HG03469 (cell line): ENCODE measurements around the gene EYA2.

Experiments
- ATAC-seq: cut with Tn5 transposase; IDR thresholded peaks from one replicate; pipeline ENCODE4 v1.9.1; 2021; ENCODE audit warnings: mild to moderate bottlenecking, moderate library complexity, moderate number of reproducible peaks; ENCODE audit not compliant: unreplicated experiment

The EYA2 gene

GRCh38 chr20:47127999-47128398 is 233.4 kb downstream of the EYA2 start:
- no peak for ATAC-seq

GRCh38 chr20:47129306-47129705 is 234.7 kb downstream of the EYA2 start:
- no peak for ATAC-seq

DNA sequence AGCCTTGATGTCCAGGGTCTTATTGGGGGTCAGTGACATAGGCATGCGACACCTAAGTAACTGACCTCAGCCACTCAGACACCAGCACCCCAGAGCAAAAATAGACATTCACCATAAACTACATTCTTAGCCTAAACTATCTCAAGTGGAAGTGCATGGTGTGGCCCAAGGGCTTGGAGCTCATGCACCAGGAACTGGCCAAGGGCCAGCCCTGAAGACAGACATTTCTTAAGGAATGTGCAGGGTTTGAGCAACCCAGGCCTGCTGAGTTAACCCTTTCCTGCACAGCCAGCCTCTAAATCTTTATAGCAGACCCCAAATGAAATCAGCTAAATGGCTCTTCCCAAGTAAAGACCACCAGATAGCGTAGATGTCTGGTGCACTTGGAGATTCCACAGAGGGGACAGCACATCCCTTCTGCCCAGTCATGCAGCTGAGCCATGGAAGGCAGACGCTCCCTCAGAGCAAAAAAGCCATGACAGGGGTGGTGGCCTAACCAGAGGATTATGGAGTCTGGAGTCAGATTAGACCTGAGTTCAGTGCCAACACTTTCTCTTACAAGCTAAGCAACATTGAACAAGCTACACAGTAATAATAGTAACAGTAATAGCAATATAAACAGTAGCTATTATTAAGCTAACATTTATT is 239.3 kb downstream of the EYA2 start:
- no peak for ATAC-seq

DNA sequence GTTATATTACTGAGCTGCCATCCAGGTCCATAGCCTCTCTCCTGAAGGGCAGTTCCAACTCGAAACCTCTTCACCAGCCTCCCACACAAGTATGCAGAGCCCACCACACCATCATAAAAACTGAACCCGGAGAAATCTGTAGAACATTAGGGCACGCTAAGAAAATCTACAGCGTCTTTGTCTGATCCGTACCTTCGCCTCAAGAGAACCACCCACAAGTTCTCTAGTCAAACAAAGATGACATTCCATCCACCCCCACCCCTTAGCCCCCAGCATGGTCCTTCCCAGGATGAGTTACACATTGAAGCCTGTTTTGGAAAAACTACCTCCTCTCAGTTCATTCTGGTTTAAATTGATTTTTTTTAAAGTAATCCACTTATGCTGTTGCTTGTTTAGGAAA is 242.1 kb downstream of the EYA2 start:
- no peak for ATAC-seq

GRCh38 chr20:47137231-47137870 is 242.7 kb downstream of the EYA2 start:
- ATAC-seq: no peak

DNA sequence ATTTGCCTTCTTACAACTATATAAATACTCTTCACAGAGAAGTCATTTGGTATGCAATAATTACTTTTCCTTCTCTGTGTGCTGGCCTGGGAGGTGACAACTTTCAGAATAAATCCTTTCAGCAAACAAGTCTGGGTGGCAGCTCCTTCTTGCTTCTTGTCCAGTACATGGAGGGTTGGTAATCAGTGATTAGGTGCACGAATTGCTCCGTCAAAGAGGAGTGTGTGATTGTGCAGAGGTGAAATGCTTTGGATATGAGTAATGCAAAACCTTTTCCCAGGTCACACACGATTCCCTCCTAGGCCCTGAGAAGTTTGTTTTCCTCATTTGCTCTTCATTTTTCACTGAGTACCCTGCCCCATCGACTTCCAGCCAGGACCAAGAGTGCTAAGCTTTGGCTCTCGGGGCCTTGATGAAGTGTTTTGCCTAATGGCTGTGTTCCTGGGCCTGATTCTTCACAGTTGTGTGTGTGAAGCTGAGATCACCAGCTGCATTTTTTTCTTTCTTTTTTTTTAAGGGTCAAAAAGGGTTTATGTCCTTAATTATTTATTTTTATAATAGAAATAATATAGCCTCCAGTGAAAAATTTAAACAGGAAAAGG is 245.4 kb downstream of the EYA2 start:
- ATAC-seq: no peak

DNA sequence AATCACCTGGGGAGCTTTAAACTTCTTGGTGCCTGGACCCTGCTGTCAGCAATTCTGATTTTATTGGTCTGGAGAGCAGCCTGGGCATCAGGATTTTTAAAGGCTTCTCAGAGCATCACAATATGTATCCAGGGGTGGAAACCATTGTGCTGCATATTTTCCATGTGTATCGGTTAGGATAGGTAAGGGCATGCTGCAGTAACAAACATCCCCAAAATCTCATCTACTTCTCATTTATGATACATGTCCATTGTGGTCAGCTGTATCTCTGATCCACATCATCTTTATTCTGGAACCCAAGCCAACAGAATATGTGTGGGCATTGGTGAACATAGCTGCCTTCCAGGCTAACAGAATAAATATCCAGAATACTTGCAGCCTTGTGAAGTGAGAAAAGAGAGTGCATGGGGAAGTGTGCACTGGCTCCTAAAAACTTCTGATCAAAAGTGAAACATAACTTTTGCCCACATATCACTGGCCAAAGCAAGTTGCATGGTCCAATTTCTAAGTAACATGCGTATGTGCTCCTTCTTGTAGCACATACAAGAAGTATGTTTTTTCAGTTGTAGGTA is 246.8 kb downstream of the EYA2 start:
- no peak for ATAC-seq

GRCh38 chr20:47141941-47142773 is 247.5 kb downstream of the EYA2 start:
- no peak for ATAC-seq

DNA sequence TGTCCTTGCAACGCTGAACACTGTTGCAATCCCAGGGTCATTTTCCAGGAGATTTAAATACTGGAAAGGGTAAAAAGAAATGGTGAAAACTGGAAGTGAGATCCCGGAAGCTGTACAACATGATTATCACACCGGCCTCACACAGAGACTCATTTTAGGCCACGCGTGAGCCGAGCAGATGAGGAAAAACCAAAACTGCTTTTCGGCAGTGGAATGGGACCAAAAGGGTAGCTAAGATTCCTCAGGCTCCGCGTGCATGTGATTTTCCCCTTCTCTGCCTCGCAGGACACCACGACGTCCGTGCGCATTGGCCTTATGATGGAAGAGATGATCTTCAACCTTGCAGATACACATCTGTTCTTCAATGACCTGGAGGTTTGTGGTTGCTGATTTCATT is 248.1 kb downstream of the EYA2 start:
- ATAC-seq: no peak

- no peak for ATAC-seq
These were observed 249.0 kb downstream of the EYA2 start for GRCh38 chr20:47143657-47144056.

DNA sequence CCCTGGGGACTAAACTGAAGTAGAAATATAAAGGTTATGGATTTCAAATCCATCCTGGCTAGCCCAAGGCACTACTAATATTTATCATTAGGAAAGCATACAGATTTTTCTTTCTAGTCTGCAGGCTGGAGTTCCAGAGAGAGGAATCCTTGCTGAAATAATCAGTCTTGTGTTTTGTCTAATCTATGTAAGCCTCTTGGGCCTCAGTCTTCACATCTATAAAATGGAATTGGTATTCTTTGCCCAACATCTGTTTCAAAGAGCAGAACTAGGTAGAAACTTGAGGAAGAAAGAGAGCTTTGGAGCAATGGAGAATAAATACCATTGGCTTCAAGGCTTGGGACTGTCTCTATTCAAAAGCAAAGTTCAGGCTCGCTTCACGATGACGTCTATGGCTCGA is 249.8 kb downstream of the EYA2 start:
- ATAC-seq: no peak

DNA sequence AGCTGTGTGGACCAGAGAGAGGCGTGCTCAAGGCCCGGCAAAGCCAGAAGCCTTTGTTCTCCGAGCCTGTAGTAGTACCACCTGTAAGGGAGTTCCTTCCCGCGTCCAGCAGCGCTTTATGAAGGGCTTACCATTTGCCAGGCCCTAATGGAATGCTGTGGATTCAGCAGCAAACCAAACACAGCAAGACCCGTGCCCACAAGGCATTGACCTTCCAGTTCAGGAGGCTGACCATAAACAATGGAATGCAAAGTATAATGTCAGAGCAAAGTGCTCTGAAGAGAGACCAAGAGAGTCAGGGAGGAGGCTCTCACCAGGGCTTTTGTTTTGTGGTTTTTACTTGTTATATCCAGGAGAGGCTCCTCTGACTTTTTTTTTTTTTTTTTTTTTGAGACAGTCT is 252.0 kb downstream of the EYA2 start:
- no peak for ATAC-seq

GRCh38 chr20:47148059-47148458 is 253.4 kb downstream of the EYA2 start:
- ATAC-seq: no peak

GRCh38 chr20:47149939-47150338 is 255.3 kb downstream of the EYA2 start:
- ATAC-seq: no peak

GRCh38 chr20:47150403-47151152 is 255.9 kb downstream of the EYA2 start:
- ATAC-seq: no peak

GRCh38 chr20:47152068-47152467 is 257.4 kb downstream of the EYA2 start:
- ATAC-seq: no peak

DNA sequence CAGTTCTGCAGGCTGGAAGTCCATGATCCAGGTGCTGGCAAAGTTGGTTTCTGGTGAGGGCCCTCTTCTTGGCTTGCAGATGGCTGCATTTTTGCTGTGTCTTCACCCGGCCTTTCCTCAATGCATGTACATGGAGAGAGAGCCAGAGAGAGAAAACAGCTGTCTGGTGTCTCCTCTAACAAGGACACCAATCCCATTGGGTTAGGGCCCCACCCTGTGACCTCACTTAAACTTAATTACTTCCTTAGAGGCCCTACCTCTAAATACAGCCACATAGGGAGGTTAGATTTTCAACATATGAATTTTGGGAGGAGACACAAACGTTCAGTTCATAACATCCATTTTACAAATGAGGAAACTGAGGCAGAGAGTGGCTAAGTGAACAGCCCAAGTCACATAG is 259.4 kb downstream of the EYA2 start:
- ATAC-seq: no peak

DNA sequence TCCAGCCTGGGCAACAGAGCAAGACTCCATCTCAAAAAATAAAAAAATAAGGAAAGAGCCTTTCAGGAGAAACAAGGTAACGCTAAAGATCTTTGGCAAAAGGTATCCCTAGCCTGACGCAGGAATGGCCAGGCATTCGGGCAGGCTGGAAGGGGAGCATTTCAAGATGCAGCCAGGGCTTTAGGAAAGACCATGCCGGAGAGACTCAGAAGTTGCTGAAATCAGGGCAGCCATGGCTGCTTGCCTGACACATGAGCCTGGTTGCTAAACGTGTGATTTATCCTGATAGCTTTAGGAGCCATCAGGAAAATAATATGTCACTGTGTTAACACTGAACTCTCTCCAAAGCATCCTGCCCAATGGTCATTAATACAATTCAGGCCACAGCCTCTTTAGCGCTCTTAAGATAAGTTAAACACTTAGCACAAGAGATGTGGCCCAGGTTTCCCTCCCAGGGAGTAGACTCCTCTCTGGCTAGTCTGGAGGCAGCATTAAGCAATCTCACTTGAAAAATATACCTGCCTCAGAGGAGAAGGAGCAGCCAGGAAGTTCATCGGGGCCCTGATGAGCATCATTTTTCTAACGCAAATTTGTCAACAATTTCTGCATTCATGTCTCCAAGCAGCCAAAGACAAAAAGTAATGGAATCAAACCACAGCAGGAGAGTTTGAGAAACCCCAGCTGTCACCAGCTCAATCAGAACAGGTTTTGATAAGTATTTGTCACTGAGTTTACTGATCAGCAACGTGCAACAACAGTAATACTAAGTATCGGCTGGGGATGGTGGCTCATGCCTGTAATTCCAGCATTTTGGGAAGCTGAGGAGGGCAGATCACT is 261.9 kb downstream of the EYA2 start:
- no peak for ATAC-seq

GRCh38 chr20:47159166-47159565 is 264.5 kb downstream of the EYA2 start:
- no peak for ATAC-seq

DNA sequence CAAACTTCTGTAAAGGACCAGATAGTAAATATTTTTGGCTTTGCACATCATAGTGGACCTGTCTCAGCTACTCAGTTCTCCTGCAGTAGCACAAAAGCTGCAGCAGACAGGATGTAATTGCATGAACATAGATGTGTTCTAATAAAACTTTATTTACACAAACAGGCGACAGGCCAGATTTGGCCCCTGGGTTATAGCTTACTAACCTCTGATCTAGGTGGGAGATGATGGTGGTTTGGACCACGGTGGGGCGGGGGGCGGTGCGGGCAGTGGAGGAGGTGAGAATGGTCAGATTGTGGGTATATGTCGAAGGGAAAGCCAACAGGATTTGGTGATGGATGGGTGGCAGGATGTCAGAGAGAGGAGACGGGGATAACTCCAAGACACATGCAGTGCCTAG is 265.6 kb downstream of the EYA2 start:
- ATAC-seq: no peak
